Superior temporal gyrus (tissue), 1 donor: Measurements from ENCODE around the gene ZCCHC13.
"Not testable (repeated sequence)": the region's sequence is repeated elsewhere in the genome, so short reads cannot be mapped to it uniquely, and the experiment has no call there.

Experiments used
- DNase-seq: peaks from one replicate; pipeline ENCODE4 v3.0.0-alpha.2; 2016; ENCODE audit errors: extremely low spot score

The ZCCHC13 gene

GRCh38 chrX:74321191-74321590 lies 17.2 kb downstream of the ZCCHC13 start:
- DNase-seq = no peak

GRCh38 chrX:74324131-74324530 lies 20.2 kb downstream of the ZCCHC13 start:
- DNase-seq = peak; percentile 5

GRCh38 chrX:74325130-74326059 lies 21.4 kb downstream of the ZCCHC13 start:
- peak; percentile 7 for DNase-seq

GRCh38 chrX:74338852-74339251 lies 34.9 kb downstream of the ZCCHC13 start:
- DNase-seq = no peak

GRCh38 chrX:74340051-74340450 lies 36.1 kb downstream of the ZCCHC13 start:
- DNase-seq = no peak

- not testable (repeated sequence) for DNase-seq
These were observed 38.2 kb downstream of the ZCCHC13 start for GRCh38 chrX:74342211-74342610.

- DNase-seq = peak; percentile 82
These were observed 39.6 kb downstream of the ZCCHC13 start for GRCh38 chrX:74343343-74344279.

GRCh38 chrX:74344280-74344622 lies 40.3 kb downstream of the ZCCHC13 start:
- no peak for DNase-seq

GRCh38 chrX:74346088-74346487 lies 42.1 kb downstream of the ZCCHC13 start:
- DNase-seq = no peak

GRCh38 chrX:74349387-74349786 lies 45.4 kb downstream of the ZCCHC13 start:
- no peak for DNase-seq

GRCh38 chrX:74351760-74352159 lies 47.8 kb downstream of the ZCCHC13 start:
- DNase-seq = no peak

GRCh38 chrX:74353984-74354383 lies 50.0 kb downstream of the ZCCHC13 start:
- DNase-seq = no peak
